CD4-positive, alpha-beta T cell treated with Interleukin-10 for 1 hour (primary cell): ENCODE measurements around the gene CADM3.

ENCODE experiments used
- DNase-seq: peaks from one replicate; pipeline ENCODE4 v3.0.0-alpha.2; 2020

The CADM3 gene, protein sequence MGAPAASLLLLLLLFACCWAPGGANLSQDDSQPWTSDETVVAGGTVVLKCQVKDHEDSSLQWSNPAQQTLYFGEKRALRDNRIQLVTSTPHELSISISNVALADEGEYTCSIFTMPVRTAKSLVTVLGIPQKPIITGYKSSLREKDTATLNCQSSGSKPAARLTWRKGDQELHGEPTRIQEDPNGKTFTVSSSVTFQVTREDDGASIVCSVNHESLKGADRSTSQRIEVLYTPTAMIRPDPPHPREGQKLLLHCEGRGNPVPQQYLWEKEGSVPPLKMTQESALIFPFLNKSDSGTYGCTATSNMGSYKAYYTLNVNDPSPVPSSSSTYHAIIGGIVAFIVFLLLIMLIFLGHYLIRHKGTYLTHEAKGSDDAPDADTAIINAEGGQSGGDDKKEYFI

DNA sequence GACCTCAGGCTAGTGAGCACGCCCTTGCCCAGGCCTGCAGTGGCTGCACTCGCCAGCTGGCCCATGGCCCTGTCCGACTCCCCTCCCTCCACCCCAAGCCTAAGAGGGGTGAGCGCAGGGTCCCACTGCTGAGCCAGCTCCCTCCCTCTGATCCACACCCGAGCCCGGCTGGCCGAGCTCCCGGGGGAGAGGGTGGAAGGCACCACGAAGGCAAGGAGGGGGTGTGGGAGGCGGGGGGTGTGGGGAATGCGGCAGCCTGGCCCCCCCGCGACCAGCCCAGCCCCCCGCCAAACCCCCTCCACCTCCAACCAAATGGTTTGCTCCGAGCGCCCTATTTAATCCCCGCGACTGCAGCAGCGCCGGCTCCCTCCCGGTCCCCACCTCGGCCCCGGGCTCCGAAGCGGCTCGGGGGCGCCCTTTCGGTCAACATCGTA is at the start of gene CADM3:
Gene CADM3, plus strand, starts transcription at position 362 of the 434 bp plus-strand sequence. CDS start 151 bp downstream, outside the sequence.
- no peak for DNase-seq

DNA sequence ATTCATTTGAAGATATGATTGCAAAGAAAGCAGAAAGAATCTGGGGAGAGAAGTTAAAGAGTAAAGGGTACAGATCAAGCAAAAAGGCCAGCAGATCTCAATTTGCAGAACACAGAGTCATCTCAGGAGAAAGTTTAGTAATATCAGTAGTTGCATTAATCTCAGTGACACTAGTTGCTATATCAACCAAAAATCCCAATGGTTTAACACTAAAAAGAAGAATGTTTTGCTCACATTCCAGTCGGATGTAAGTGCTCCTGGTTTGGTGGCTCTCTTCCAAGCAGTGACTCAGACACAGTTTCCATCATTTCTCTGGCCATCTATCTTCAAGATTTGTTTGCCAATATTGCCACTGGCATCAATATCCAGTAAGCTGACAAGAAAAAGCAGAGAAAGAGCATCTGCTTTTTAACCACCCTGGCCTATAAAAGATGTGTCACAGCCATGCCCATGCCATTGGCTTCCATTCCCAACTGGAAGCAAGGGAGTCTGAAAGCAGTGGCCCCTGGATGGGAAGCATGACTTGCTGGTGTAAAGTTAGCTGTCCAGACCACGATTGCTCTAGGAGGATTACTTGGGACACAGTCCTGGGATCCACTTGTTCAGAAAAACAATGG is 49.3 kb upstream of the CADM3 start:
- no peak for DNase-seq

DNA sequence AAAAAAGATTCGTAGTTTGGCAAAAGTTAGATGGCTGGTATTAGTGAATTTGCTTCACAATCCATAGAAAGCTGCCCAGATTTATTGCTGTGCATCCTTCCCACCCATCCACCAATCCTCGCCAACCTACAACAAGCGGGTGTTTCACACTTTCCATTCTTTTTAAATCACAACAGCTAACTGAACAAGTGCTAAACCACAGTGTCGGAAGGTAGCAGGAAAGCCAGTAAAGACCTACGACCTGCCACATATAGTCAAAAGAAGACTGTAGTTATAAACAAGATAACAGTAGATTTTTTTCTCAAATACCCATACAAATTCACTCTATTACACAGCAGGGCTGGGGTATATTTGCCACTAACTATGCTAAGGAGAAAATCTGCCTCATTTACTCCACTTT is 47.8 kb upstream of the CADM3 start:
- no peak for DNase-seq

DNA sequence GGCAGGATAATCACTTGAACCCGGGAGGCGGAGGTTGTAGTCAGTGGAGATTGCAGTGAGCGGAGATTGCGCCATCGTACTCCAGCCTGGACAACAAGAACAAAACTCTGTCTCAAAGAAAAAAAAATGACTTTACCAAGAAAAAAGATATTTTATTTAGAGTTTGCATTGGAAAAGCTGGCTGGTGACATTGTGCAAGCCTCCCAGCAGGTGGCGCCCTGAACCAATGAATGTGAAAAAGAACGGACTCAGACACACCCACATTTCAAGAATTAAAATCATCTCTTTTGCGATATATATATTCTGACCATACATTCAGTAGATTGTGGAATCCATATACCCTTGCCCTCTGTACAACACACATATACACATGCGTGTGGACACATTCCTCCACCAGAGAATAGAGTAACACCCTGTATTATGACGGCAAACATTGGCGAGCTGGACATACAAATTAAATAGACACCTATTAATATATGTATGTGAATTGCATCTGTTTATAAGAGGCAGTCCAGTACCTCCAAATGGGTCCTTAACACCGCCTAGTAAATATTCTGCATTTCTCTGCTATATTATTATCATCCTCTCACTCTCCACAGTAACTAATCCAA is 39.0 kb upstream of the CADM3 start:
- DNase-seq = peak; percentile 64

DNA sequence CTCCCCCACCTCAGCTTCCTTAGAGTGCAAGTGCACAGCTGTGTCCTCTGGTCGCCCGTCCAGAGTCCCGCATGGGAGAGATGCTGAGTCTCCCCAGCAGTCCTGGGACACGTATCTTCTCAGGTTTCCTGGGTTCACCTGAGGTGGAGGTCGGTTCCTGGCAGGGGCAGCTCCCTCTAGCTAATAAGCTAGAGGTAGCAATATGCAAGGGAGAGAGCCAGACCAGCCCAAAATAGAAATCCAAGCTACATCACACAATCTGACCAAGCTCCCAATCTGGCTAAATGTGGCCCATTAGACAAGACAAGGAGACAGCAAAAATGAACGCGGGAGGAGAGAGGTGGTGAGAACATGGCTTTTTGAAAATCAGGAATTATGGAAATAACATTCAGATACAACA is 30.9 kb upstream of the CADM3 start:
- DNase-seq = no peak

DNA sequence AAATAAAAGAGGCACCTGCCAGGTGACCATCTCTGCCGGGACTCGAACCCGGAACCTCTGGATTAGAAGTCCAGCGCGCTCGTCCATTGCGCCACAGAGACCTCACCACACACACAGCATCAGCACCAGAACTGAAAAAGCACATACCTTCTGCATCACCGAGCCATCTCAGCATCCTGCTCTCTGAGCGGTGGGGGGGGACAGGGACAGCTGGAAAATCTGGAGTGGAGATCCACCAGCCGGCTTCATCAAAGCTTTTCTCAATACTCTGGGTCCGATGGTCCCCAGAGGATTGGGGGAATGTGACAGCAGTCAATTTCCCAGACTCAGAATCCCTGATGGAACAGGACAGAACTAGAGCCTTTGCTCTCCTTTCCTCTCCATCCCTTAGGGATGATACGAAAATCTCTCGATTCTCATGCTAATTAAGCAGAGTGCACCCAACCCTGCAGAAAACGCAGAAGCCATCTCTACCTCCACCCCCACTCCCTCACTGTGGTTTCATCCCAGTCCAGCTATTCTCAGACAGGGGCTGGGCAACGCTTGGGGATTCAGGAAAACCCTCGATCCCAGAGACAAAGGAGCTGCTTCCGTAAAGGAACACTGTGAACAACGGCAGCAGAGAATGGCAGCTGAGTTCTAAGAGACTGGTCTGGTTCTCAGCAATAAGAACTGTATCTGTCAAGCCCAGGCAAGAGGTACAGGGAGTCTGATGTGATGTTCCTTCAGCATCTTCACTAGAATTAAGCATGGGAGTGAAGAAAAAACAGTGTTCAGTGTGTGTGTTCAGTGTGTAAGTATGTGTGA is 29.6 kb upstream of the CADM3 start:
- no peak for DNase-seq

DNA sequence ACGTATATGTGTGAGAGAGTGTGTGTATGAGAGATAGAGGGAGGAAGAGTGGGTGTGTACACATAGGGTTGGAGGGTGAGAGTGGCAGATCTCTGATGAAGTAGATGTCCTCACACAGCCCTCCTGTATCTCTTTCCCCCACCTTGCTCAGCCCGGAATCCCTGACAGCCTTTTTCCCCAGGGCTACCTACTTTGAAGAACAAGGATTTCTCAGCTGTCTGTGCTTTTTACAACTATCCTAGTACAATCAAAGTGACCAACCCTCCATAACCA is 29.1 kb upstream of the CADM3 start:
- no peak for DNase-seq

DNA sequence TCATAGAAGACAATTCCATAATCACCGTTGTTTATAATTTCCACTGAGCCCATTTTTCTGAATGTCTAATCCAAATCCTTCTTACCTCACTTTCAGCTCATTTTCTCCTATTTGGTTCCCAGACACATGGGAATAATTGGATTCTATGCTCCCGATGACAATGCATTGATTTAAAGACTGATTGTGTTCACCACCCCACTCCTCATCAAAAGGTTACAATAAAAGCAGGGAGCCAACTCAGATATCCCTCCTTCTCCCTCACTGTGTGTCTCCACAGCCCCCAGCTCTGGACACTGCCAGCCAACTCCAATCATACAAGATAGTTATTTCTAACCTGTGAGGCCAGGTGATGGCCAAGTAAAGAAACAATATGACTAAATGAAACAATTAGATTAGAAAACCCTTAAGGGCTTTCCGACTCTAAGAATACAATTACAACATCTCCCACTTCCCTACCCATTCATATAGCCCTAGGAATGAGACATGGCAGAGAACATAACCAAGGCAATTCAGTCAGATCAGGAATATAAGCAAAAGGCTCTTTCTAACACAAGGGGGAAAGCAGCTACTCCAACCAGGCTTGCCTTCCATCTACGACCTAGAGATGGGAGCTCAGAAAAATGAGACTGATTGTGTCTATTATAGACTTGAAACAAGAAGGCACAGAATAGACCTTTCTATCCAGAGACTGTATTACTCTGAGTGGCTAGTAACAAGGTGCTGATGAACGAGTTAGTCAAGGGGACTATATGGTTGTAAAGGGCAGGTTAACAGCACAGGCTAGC is 28.5 kb upstream of the CADM3 start:
- DNase-seq = no peak

DNA sequence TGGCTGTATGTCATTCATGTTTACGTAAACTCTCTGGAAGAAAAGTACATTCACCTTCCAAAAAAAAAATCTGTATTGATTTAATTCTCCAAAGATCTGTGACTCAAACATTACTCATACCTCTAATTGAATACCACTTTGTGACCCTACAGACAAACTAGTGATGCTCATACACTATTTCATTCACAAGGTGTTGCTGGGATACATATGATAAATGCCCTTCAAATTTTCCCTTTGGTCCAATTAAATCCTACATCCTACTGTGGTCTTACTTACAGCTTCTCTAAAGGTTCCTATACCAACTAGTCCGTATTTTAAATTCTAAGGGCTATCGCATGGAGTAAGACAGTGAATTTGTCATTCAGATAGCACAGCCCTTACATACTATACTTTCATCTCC is 26.8 kb upstream of the CADM3 start:
- DNase-seq = no peak

DNA sequence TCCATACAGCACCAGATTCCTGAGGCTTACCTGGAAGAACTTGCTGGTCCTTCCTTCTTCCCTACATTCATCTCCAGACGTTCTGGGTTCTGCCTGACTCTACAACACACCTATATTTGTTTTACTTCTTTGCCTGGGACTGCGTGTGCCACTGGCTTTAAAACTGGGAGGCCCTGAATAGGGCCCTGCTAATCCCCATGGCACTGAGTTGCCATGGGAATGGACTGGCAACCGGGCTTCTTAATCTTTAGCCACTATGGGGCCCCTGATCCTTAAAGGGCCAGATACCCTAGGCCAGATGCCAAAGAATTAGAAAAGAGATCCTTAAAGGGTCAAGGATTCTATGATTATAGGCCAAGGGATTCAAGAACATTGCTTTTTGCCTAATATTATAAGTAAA is 24.4 kb upstream of the CADM3 start:
- no peak for DNase-seq

DNA sequence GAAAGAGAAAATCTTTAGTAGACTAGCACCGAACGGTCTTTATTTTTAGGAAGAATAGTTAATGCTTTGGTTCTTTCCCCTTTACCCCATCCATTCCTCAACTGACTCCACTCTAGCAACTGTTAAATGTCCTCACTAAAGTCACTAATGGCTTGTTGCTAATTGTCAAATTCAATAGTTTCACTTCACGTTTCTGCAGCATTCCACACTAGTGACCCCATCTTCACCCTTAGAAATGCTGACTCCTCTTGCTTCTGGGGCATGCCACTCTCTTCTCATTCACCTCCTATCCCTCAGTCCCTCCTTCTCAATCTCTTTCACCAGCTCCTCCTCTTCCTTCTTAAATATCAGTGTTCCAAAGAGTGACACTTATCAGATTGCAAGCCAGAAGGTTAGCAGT is 19.4 kb upstream of the CADM3 start:
- no peak for DNase-seq

DNA sequence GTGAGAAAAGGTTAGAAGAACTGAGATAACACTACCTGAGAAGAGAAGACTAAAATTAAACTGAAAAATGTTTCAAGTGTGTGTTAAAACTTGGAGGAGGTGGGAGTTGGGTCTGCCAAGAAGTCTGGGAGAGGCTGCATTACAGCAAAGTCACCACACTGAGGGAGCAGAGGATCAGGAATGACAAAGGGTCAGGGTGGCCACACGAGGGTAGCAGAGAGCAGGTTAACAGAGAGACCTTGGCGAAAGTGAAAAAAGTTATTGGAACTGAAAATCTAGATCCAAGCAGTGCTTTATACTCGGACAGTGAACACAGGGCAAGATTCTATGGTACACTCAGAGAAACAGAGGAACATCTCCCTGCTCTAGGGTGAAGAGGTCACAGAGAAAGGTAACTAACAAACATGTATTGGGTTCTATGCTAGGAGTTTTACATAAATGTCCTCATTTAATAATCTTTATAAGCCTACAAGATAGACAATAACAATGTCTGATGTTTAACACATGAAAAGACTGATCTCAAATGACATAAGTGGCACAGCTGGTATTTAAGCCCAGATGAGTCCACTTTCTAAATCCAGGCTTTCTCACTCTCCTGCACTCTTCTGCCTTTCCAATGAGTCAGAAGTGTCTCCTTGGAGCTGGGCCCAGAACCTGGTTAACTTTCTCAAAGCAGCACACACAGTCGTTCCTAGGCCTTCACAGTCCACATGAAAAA is 10.3 kb upstream of the CADM3 start:
- DNase-seq = peak; percentile 65

DNA sequence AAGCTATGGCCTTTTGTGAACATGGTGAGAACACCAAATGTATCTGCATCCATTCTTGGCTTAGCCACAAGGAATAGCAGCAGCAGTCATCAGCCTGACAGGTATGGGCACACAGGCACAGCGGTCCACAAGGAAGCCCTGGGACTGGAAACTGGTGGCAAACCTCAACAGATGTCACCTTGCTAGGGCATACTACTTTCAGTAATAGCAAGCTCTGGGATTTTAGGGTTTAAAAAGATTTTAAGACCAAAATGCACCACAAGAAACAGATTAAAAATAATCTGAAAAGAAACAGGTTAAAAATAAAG is 9.7 kb upstream of the CADM3 start:
- DNase-seq = no peak

DNA sequence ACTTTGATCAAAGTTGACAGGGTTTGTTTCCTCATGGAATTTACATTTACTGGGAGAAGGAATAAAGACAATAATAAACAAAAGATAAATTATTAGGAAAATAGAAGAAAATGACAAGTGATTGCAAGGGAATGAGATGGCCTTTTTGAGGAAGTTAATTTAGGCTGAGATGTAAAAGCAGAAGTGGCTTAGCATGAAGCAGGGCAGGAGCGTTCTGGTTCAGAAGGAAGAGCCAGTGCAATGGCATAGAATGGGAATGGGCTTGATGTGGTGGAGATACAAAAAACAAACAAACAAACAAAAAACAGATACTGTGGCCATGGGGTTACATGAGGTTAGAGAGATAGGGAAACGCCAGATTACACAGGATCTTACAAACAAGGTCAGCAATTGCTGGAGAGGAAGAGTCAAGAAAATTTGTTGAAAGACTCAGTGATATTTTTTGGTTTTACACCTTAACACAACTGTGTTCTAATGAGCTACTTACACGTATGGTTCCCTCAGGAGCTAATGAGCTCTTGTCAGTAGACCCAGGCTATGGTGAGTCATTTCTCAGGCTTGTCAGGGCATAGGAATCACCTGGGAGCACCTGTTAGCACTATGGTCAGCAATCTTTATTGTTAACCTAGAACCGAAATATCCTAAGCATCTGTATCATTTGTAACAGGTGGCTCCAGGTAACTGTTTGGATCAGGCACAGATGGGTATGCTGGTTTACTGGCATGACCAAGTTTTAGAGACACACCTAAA is 8.7 kb upstream of the CADM3 start:
- DNase-seq = no peak

DNA sequence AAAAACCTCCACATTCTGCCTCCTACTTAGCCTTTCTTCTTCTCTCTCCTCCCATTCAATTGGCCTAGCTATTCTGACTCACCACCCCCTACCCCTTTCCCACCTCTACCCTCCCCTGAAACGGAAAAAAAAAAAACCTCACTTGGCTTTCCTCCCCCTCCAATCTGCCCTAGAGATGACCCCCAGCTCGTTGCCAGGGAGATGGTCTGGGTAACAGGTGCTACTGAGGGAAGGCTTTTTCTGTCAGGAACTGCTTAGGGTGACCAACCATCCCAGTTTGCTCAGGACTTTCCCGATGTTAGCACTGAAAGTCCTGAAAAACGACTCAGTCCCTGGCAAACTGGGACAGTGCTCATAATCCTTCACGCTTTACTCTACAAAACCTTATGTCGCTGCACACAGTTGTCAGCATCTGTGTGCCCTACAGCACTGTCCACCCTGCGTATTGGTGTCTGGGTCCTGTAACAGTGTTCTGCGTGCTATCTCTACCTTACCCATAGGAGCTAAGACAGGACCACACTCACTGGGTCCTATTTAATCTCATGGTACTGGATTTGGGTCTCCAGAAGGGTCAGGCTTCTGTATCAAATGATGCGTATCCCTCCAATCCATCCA is 7.7 kb upstream of the CADM3 start:
- DNase-seq = no peak

DNA sequence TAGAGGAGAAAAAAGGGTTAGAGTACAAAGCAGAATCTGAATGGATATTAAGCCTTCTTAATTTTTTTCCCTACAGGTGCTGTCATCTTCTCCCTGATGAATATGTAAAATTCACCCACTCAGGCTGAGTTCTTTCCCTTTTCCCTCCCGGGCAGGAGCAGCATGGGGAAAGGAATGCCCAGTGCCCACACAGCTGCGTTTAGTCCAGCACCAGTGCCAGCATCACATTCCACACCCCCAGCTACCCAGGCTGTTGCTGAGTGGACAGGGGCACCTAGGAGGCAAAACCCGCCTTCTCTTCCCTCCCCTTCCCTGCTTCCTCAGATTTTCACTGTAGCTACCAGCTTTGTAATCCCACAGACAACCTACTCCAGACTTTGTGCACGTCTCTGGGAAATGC is 3.4 kb upstream of the CADM3 start:
- DNase-seq = no peak

DNA sequence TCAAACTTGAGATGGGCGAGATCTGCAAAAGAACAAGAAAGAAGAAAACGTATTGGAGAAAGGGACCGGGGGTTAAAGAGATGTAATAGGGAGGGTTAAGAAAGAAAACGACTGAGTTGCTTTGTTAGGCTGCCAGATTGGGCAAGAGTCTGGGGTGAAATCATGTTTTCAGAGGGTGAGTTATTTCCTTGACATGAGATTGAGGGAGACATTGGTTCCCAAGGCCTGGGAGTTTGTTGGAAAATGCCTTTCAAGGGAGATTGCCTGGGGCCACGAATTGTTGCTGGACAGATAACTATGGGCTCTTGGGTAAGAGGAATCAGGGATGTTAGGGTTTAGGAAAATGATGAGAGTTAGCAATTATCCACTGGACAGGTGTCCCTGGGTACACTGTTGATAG is 776 bp upstream of the CADM3 start:
- DNase-seq = no peak

DNA sequence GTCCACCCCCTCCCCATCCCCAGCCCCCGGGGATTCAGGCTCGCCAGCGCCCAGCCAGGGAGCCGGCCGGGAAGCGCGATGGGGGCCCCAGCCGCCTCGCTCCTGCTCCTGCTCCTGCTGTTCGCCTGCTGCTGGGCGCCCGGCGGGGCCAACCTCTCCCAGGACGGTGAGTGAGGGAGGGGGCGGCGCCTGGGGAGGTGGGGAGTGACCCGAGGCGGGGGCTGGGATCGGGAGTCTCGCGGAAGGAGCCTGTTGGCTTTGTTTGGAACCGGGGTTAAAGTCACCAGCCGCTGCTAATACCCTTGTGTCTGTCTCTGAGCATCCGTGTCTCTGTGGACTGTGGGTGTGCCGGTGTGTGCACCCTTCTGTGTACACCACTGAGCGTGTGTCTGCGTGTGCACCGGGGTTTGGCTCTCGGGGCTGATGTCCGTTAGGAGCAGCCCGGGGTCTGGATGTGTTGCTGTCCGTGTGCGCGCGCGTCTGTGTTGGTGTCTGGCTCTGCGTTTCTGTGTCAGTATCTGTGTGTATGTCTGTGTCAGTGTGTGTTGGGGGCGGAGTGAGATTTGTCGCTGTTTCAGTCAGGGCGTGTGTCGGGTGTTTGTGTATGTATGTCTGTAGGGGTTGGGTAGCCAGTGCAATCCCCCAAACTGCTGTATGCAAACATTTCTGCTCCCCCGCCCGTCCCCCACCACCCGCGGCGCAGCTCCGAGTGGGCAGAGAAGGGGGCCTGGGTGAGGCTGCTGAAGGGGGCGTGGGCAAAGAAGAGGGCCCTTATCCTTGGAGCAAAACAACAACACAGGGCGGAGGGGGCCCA is 480 bp downstream of the CADM3 start:
- DNase-seq = no peak

DNA sequence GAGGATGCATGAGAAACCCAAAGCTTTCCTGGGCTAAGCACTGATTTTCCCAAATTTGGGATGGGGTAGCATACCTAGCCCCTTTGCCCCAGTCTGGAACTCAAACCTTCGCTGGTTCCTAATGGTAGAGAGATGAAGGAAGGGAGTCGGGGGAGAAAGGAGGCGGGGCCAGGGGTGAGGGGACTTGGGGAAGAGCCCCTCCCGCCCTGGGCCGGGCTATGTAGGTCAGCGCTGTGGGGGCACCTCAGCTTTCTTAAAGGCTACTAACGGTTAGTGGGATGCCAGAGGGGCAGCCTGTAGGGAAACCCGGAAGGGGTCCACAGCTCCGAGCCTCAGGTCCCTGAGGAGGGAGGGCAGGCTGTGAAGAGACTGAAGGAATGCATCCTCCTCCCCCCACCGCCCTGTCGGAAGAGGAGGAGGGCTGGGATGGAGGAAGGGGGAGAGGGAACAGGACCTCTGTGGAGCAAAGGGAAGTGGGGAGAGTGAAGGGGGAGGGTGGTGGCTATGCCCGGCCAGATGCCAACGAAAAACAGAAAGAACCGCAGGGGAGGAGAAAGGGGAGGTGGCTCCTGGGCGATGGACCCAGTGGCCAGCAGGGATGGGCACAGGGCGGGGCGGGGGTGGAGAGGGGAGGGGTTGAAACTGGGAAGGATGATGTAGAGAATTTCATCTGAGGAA is 1.3 kb downstream of the CADM3 start:
- no peak for DNase-seq

DNA sequence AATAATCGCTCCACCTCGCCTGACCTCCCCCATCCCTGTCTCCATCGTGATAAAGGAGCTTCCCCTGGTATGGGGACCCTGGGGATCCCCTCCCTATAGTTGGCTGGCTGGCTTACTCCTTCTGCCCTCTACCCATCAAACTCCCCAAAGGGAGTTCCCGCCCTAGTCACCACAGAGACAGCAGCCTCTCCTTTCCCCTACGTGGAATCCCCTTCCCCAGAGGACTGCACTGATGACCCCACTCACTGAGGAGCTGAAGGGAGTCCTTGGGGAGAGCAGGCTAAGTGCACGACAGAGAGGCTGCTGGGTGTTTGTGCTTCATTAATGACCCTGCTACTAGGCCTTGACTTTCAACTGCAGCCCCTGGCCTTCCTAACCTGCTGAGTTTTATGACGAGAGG is 1.9 kb downstream of the CADM3 start:
- DNase-seq = no peak
